Muscle layer of duodenum (tissue), 2 donors: ENCODE measurements around the gene PTPRT.

Source experiments
- H3K27ac ChIP-seq: one replicate; pipeline ENCODE4 v1.7.0; 2013; ENCODE audit warnings: mild to moderate bottlenecking, low read length
- H3K27me3 ChIP-seq: one replicate; pipeline ENCODE4 v1.7.0; 2013; ENCODE audit warnings: low read depth, mild to moderate bottlenecking, control low read depth, low read length
- H3K36me3 ChIP-seq, 2 donors: one replicate each; pipeline ENCODE4 v1.7.0; 2013; ENCODE audit warnings: low read length in 2 of 2, control low read depth in 1 of 2, mild to moderate bottlenecking in 1 of 2; ENCODE audit not compliant: insufficient read depth in 2 of 2, control insufficient read depth in 1 of 2
- H3K4me1 ChIP-seq, 2 donors: one replicate each; pipeline ENCODE4 v1.7.0; 2013; ENCODE audit warnings: low read length in 2 of 2, mild to moderate bottlenecking in 2 of 2, control low read depth in 1 of 2, moderate library complexity in 1 of 2; ENCODE audit not compliant: insufficient read depth in 2 of 2, control insufficient read depth in 1 of 2
- H3K4me3 ChIP-seq, 2 donors: one replicate each; pipeline ENCODE4 v1.7.0; 2013; ENCODE audit warnings: low read length in 2 of 2, low read depth in 1 of 2, mild to moderate bottlenecking in 1 of 2
- H3K9me3 ChIP-seq, 2 donors: one replicate each; pipeline ENCODE4 v1.7.0; 2013; ENCODE audit warnings: low read length in 2 of 2, control low read depth in 1 of 2, mild to moderate bottlenecking in 1 of 2; ENCODE audit not compliant: control insufficient read depth in 1 of 2
- donor health status: healthy.

PTPRT gene

DNA sequence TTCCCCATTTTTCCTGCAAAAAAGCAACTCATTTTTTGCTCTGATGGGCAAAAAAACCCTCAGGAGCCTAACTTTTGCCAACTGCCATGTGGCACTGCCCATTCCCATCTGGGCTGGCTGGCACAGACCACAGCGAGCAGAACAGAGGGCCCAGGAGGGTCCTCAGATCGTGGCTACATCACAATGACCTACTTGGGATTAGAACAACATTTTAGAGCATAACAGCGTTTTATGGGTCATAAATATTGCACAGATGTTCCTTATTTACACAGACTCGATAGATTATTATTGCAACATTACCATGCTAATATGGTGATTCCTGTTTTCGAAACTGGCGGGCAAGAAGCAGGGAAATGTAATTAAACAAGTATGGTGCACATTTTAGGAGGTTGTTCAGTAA lies 28.0 kb downstream of the PTPRT start:
- Histone ChIP-seq H3K27ac (no peak overlapping the region), H3K4me1 (no peaks in the 10 kb centered on the region), H3K36me3 (no peaks in the 10 kb centered on the region), H3K9me3 (no peaks in the 10 kb centered on the region), H3K4me3 (no peak overlapping the region), H3K27me3 (no peaks in the 10 kb centered on the region)

DNA sequence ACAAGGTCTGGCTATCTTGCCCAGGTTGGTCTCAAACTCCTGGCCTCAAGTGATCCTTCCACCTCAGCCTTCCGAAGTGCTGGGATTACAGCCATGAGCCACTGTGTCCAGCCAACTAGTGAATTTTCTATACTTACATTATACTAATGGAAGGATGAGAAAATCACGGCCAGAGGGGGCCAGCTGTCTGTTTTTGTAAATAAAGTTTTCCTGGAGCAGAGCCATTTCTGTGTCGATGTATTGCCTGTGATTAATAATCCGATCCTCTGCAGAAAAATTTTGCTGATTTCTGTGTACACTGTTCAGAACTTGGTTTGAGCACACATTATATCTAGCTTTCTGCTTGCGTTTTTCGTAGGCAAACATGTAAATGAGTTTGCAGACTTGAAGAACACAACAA lies 28.8 kb downstream of the PTPRT start:
- H3K9me3 ChIP-seq: no peaks in the 10 kb centered on the region
- H3K27me3 ChIP-seq: no peaks in the 10 kb centered on the region
- H3K4me3 ChIP-seq: no peak overlapping the region
- no peaks in the 10 kb centered on the region for H3K4me1 ChIP-seq
- H3K27ac ChIP-seq: no peak overlapping the region
- H3K36me3 ChIP-seq: no peaks in the 10 kb centered on the region

DNA sequence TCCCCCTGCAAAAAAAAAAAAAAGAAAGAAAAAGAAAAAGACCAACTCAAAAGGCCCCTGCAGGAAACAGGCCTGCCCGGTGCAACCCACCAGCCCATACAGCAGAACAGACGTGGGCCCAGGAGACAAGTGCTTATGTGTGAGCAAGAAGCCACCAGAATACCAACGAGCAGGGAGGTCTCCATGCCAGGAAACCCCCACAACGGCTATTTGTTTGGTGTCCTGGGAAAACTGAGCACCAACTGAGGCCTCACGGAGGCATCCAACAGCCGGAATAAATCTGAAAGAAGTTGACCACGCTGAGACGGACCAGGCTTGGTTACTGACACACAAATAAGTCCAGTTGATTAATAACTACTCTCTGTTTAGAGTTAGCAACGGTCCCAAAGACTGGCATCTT lies 29.7 kb downstream of the PTPRT start:
- H3K36me3 ChIP-seq: no peaks in the 10 kb centered on the region
- H3K27ac ChIP-seq: no peak overlapping the region
- no peak overlapping the region for H3K4me3 ChIP-seq
- no peaks in the 10 kb centered on the region for H3K9me3 ChIP-seq
- no peaks in the 10 kb centered on the region for H3K27me3 ChIP-seq
- H3K4me1 ChIP-seq: no peaks in the 10 kb centered on the region

DNA sequence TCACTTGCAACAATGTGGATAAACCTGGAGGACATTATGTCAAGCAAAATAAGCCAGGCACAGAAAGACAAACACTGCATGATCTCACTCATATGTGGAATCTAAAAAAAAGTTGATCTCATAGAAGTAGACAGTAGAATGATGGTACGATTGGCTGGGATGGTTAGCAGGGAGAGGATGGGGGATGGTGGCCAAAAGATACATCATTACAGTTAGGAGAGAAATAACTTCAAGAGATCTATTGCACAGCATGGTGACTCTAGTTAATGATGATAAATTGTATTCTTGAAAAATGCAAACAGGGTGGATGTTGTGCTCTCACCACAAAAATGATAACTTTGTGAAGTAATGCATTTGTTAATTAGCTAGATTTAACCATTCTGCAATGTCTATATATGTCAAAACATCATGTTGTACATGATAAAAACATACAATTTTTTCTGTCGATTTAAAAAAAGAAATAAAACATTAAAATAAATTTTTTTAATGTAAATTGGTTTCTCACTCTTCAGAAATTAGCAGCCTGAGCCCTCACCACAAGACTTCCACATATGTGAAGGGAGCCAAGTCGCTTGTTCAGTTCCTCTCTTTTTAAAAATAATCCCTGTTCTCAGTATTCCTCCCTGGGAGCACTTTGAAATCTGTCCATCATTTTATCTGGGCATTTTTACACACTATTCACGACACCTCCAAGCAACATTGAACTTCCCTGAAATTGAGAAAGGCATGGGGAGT lies 34.2 kb downstream of the PTPRT start:
- Histone ChIP-seq H3K4me1 (no peaks in the 10 kb centered on the region), H3K9me3 (no peaks in the 10 kb centered on the region), H3K27ac (no peak overlapping the region), H3K36me3 (no peaks in the 10 kb centered on the region), H3K4me3 (no peak overlapping the region), H3K27me3 (no peaks in the 10 kb centered on the region)

DNA sequence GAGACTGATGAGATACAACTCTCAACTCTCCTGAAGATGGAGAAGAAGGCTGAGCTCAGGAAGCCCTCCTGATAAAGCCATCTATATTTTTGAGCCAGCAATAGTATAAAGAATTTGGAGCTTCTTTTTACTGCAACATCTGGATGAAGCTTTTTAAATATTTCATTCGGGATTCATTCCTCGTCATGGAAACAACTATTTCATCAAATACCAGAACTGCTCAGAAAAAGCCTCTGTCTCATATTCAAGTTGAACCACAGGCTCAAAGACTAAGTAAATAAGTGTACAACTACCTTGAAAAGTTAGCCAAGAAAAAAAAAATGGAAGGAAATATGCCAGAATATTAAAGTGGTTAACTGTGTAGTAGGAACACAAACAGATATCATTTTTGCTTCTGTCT lies 37.8 kb downstream of the PTPRT start:
- Histone ChIP-seq H3K27ac (no peak overlapping the region), H3K9me3 (no peaks in the 10 kb centered on the region), H3K27me3 (no peaks in the 10 kb centered on the region), H3K36me3 (no peaks in the 10 kb centered on the region), H3K4me1 (no peaks in the 10 kb centered on the region), H3K4me3 (no peak overlapping the region)

DNA sequence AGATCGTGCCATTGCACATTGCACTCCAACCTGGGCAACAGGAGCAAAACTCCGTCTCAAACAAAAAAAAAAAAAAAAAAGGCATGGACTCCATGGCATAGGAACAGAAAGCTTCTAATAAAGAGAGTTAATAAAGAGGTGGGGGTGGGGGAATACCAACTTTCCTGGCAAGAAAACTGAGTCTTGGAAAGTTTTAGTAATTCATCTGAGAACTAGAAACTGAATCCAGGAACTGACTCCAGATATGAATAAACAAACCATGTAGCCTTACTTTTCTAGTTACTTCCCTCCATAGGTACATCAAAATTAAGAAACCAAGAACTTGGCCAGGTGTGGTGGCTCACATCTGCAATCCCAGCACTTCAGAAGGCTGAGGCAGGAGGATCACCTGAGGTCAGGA lies 38.5 kb downstream of the PTPRT start:
- no peaks in the 10 kb centered on the region for H3K36me3 ChIP-seq
- no peaks in the 10 kb centered on the region for H3K9me3 ChIP-seq
- H3K27me3 ChIP-seq: no peaks in the 10 kb centered on the region
- H3K4me1 ChIP-seq: no peaks in the 10 kb centered on the region
- no peak overlapping the region for H3K27ac ChIP-seq
- no peak overlapping the region for H3K4me3 ChIP-seq

DNA sequence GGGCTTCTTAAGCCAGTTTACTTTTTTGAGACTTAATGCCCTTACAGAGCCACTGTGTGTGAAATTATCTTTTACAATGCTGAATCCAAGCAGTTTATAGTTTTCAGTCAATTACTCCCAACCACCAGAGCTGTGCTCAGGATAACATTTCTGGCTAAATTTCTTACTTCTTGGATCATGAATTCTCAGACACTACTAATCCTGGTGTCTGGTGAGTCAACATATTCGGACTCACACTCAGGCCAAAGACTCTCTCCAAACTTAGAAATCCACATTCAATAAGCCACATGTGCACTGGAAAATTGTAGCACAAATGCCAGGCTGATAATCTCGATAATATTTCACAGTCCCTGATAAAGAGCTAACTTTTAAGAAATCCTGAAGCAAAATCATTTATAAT lies 49.0 kb downstream of the PTPRT start:
- Histone ChIP-seq H3K36me3 (no peaks in the 10 kb centered on the region), H3K4me1 (no peaks in the 10 kb centered on the region), H3K9me3 (no peaks in the 10 kb centered on the region), H3K4me3 (no peak overlapping the region), H3K27me3 (no peaks in the 10 kb centered on the region), H3K27ac (no peak overlapping the region)

DNA sequence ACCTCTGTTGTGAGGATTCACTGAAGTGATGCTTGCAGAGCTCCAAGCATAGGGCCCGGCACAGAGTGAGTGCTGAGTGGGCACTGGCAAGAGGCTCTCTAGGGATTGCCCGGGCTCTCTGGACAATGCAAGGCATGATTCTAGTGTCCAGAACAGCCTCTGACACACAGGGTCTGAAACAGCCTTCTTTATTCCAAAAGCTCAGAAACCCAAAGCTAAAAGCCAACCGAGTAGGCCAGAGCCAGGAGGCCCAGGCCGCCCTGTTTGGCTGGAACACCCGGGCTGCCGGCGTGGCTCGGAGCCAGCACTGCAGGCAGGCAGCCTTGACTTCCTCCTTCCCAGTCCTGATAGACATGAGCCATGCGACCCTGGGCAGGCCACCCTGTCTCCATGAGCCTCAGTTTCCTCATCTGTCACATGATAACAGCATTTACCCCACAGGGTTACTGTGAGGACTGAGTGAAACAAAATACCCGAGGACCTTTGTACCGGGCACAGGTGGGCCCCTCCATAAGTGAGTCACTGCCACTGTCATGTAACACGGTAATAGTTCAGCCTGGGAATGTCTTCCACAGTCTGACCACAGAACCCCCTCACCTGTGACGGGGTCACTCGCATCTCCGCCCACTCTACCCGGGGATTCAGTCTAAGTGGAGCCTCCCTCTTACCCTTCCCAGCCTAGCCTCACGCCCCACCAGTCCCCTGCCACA lies 51.5 kb downstream of the PTPRT start:
- H3K27ac ChIP-seq: no peak overlapping the region

DNA sequence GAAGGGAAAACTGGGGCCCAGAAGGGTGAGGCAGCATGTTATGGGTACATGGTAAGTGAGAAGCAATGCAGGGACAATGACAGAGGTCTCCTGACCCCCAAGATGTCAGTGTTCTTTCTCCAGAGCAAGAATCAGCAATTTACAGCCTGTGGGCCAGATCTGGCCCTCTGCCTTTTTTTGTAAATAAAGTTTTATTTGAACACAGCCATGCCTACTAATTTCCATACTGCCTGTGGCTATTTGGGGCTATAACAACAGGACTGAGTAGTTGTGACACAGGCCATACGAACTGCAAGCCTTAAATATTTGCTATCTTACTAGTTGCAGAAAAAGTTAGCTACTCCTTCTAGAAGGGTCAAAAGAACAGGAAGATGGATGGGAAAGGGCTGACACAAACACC lies 52.5 kb downstream of the PTPRT start:
- Histone ChIP-seq H3K36me3 (no peaks in the 10 kb centered on the region), H3K27me3 (no peaks in the 10 kb centered on the region), H3K4me3 (no peak overlapping the region), H3K9me3 (no peaks in the 10 kb centered on the region), H3K4me1 (no peaks in the 10 kb centered on the region), H3K27ac (no peak overlapping the region)

More for the DNA sequence above, 51.5 kb downstream of the PTPRT start:
- no peaks in the 10 kb centered on the region for H3K27me3 ChIP-seq
- H3K4me3 ChIP-seq: no peak overlapping the region
- no peaks in the 10 kb centered on the region for H3K36me3 ChIP-seq
- H3K4me1 ChIP-seq: no peaks in the 10 kb centered on the region
- H3K9me3 ChIP-seq: no peaks in the 10 kb centered on the region

DNA sequence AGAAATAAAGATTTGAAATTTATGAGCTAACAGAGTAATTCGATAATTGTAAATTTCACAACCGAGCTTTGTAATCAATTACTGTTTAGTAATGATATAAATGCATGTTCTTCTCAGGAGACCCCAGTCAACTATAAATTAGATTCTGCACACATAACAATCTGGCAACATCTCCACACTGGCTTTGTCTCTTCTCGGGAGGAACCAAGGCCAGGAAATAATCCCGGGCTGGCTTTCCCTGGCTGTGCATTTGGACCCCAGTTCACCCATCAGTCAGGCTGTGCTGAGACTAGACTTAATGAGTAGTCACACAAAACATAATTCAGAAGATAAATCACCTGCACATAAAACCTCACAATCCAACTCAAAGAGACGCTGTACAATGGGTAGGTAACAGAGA lies 65.5 kb downstream of the PTPRT start:
- Histone ChIP-seq H3K4me1 (no peaks in the 10 kb centered on the region), H3K9me3 (no peaks in the 10 kb centered on the region), H3K27me3 (no peaks in the 10 kb centered on the region), H3K4me3 (no peak overlapping the region), H3K36me3 (no peaks in the 10 kb centered on the region), H3K27ac (no peak overlapping the region)

DNA sequence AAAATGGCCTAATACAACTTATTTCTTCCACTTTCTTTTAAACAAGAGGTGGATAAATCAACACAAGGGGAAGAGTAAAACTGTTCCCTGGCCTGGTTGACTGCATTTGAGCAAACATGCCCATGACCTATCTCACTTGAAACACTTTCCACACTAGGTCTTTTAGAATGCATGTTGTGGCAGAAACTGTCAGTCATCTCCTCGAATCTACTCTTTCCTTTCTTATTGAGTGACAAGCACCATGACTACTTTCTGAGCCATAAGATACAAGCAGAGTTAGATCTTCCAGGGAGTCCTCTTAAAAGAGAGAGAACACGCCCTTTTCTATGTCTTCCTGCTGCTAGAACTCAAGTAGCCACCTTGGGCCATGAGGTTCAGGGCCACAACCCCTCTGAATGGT lies 66.5 kb downstream of the PTPRT start:
- H3K9me3 ChIP-seq: no peaks in the 10 kb centered on the region
- H3K27me3 ChIP-seq: no peaks in the 10 kb centered on the region
- no peak overlapping the region for H3K4me3 ChIP-seq
- H3K27ac ChIP-seq: no peak overlapping the region
- H3K4me1 ChIP-seq: no peaks in the 10 kb centered on the region
- H3K36me3 ChIP-seq: no peaks in the 10 kb centered on the region

DNA sequence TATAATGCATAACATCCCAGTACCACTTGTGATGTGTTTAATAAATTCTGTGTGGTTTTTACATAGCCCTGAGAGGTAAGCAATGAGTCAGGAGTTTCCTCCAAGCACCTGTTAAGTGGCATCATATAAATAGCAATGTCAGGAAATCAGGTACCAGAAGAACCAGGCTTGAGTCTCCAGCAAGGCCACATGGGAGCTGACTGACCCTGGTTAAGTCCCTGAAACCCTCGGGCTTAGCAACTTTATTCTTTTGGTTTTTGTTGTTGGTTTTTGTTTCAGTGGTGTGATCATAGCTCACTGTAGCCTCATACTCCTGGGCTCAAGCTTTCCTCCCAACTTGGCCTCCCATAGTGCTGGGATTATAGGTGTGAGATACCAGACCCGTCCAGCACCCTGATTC lies 70.0 kb downstream of the PTPRT start:
- H3K36me3 ChIP-seq: no peaks in the 10 kb centered on the region
- H3K9me3 ChIP-seq: no peaks in the 10 kb centered on the region
- no peak overlapping the region for H3K27ac ChIP-seq
- H3K4me1 ChIP-seq: no peaks in the 10 kb centered on the region
- H3K27me3 ChIP-seq: no peaks in the 10 kb centered on the region
- no peak overlapping the region for H3K4me3 ChIP-seq
